HG03354 (cell line): ENCODE data around the gene COIL.
"Not testable (repeated sequence)": the region's sequence is repeated elsewhere in the genome, so short reads cannot be mapped to it uniquely, and the experiment has no call there.

Experiments
- ATAC-seq: cut with Tn5 transposase; IDR thresholded peaks from one replicate; pipeline ENCODE4 v1.9.1; 2021; ENCODE audit warnings: mild to moderate bottlenecking; ENCODE audit not compliant: unreplicated experiment, poor library complexity, severe bottlenecking

The COIL gene

DNA sequence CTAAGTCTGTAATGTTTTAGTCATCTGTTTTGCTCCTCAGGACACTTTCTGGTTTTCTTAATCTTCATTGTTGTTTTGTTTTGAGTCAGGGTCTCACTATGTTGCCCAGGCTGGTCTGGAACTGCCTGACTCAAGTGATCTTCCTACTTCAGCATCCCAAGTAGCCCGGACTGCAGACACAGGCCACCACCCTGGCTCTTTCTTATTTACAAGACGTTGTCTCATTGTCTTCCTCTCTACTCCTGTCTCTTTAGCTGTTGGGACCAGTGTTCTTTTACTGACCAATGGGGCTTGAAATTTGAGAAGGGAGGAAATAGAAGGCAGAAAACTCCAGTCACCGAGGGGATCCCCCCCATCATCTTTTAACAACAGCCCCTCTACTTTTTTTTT, 18.2 kb upstream of the COIL start:
- no peak for ATAC-seq

DNA sequence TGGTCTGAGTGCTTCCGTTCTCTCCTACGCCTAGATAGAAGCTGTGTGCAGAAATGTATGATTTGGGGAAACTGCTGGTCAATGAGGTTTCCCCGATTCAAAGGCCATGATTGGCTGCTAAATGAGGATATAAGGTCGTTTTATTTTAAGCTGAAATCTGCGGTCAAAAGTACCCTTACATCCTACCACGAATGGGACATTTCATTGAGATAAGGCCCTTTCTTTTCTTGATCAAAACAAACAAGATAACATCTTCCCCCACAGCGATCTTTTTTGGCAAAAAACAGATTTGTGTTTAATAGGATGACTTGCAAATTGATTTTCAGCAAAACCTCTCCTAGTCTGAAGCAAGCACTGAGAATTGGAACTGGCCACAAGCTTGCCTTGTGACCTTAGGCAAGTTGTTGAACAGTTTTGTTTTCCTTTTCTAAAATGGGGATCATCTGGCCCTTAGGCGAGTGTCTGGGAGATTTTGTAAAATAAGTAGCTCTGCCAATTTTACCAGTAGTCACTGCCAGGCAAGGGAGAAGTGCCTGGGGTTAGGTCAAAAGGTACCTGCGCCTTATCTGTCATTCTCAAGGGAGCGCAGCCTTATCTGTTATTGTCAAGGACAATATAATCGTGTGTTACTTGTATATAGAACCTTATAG, 17.7 kb upstream of the COIL start:
- ATAC-seq, result peak; percentile 34

DNA sequence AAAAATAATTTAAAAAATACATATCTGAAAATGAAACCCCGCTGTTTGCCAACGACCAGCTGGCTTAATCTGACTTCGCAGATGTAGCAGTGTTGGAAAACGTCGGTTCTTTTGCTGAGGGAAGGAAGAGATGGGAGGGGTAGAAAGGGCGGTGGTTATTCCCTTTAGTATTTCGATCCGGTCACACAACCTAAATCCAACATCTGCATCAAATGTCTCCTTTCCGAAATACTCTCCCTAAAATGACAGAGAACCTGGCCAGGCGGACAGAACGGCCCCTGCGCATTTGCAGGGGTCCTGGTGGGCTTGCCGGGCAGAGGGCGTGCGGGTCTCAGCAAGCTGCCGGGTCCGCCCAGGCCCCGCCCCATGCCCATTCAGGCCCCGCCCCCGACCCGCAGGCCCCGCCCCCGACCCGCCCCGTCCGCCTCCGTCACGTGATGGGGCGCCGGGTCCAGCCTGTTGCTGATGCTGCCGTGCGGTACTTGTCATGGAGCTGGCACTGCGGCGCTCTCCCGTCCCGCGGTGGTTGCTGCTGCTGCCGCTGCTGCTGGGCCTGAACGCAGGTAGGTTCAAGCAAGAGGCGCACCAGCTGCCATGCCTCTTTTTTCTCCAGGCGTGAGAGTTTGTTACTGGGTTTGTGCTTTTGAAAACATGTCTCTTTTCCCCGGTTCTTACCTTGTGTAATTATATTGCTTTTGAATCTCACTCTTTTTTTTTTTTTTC, 17.0 kb upstream of the COIL start, which contains the start of gene SCPEP1:
SCPEP1 (plus strand) TSS at position 459 of the 723 bp plus-strand sequence; CDS start at position 488, 29 bp downstream.
- peak; percentile 79 for ATAC-seq

DNA sequence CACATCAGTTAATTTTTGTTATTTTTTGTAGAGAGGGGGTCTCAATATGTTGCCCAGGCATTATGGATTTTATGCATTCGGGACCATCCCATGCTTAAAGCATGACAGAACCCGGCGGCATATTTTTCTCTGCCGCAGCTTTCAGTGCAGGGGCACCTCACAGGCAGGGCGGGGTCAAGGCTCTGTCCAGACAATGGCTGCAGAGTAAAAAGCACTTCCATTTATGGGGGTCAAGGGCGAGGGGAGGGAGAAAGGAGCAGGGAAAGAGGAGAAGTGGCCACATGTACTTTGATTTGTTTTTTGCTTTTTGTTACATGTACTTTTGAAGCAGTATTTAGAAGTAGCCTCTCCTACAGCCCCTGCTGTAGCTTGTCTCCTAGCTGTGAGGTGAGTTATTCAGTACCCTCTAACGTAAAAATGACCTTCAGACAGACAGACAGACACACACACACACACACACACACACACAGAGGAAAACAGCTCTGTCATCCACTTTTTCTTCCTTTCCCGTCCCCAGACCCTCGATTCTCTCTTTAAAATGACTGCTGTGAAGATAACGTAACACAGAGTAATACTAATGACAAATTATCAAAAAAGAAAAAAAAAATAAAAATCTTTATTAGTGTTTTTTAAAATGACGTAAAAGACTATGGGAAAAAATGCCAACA, 16.2 kb upstream of the COIL start:
- no peak for ATAC-seq

DNA sequence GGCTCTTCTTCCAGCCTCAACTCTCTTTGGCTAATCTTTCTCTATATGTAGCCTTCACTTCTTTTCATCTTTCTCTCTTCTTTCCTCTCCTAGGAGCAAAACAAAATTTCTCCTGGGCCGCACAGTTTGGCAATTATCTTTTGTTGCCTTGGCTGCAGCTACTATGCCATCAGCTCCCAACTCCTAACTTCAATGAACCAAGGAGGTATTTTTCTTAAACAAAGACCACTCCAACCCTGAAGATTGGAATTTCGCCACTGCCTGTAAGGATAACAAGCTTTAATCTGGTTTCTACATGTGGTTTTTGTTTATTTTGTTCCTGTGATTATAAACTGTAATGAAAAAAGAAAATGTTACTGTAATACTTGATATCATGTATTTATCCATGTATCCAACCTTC, 14.8 kb upstream of the COIL start:
- ATAC-seq, result no peak

DNA sequence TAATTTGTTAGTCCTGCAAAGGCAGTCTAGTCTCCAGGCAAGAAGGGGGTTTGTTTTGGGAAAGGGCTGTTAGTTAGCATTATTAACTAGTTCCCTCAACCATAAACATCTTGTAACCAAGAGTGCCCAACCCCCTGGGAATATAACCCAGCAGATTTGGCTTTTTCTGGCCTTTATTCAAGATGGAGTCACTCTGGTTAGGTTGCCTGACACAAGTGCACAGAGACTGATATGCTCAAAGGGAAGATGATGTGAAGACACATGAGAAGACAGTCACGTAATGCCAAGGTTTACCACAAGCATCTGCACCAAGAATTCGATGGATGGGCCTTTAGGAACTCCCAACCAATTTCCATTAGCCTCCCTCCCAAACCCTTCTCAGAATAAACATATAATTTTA, 13.2 kb upstream of the COIL start:
- ATAC-seq, result no peak

DNA sequence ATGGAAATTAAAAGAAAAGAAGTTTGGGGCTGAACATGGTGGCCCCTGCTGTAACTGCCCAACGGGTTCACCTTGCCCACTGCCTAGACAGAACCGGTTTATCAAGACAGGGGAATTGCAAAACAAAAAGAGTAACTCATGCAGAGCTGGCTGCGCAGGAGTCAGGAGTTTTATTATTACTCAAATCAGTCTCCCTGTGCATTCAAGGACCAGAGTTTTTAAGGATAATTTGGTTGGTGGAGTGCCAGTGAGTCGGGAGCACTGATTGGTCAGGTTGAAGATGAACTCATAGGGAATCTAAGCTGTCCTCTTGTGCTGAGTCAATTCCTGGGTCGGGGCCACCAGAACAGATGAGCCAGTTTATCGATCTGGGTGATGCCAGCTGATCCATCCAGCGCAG, 12.7 kb upstream of the COIL start:
- ATAC-seq, result no peak

DNA sequence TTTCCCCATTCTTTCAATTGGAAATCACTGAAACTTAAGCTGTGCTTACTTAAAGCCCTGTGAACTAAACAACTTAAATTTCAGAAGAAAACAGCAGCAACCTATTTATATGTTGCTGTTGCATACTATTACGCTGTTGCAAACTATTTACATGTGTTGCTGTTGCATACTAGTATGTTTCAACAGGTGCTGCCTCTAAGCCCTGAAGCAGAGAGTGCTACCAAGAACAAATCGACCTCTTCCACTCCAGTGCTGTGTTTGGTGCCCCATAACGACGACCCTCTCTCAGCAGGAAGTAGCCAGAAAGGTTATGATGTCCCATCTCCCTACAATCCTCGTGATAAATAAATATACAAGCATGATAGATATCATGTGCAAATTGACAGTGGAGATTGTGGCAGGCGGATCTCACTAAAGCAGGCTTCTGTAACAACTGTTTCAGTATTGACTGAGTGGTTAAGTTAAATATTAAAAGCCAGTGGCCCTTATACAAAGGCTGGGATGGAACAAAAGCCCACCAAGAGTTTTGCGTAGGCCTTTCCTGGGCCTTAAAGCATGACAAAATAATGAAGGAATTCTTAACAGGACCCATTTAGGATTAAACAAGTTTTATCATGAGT, 11.4 kb upstream of the COIL start:
- ATAC-seq, result no peak

DNA sequence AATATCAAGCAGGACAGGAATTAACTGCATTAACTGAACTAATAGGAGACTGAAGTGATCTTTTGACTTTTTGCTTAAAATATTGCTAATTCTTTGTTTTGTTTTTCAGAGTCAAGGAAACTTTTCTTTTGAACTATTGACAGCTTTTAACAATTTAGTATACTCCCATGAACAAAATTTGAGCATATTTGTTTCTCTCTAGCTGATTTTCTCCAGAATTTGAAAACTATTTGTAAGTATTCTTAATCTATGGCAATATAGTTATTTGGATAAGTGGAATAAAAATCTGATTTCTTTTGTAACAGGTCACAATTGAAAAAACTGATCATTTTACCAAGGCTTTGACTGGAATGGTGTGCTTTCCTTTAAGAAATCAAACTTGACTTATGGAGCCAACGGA, 10.1 kb upstream of the COIL start:
- no peak for ATAC-seq

DNA sequence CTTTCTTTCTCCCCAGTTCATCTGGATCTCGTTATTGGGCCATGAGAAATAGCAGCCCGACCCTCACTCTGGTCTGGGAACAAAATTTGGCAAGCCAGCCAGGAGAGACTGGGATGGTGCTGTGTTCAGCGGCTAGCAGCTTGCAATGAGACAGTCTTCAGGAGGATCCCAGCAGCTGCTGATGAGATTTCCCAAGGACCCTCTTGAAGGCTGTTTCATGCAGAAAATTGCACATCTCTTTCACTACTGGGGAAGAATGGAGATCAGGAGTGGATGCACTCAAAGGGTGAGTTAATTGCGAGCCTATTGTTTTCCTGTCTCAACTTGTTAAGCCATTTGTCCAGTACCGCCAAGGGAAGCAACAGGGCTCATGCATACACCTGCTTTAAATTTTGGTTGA, 5.5 kb upstream of the COIL start:
- no peak for ATAC-seq

DNA sequence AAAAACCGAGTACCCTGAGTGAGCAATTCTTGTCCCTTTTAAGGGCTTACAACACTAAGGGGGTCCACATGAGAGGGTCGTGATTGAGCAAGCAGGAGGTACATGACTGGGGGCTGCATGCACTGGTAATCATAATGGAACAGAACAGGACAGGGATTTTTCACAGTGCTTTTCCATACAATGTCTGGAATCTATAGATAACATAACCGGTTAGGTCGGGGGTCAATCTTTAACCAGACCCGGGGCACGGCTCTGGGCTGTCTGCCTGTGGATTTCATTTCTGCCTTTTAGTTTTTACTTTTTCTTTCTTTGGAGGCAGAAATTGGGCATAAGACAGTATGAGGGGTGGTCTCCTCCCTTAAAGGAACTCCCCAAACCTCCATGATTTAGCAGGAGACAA, 4.8 kb upstream of the COIL start:
- ATAC-seq, result not testable (repeated sequence)

DNA sequence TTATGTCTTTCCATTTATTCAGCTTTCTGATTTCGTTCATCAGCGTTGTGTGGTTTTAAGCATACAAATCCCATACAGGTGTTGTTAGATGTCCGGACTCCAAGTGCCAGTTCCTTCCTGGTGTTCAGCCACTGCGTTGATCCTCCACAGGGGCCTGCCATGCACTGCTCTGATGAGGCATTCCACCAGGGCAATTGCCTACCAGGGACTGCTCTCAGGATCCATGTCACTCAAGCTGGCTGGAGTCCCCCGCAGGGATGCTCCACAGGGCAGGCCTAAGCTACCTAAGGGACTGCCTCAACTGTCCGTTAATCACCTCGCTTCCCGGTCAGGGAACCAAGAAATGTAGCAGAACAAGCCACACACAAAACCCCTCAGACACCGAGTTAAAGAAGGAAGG, 4.4 kb upstream of the COIL start:
- ATAC-seq, result not testable (repeated sequence)

DNA sequence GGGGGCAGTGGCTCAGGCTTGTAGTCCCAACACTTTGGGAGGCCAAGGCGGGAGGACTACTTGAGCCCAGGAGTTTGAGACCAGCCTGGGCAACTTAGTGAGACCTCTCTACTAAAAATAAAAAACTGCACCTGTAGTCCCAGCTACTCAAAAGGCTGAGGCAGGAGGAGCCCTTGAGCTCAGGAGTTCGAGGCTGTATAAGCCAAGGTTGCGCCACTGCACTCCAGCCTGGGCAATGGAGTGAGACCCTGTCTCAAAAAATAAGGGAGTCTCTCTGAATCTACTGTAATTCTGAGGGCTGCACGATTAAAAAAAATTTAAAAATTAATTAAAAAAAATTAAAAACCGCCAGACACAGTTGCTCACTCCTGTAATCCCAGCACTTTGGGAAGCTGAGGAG, 3.9 kb downstream of the COIL start:
- no peak for ATAC-seq

DNA sequence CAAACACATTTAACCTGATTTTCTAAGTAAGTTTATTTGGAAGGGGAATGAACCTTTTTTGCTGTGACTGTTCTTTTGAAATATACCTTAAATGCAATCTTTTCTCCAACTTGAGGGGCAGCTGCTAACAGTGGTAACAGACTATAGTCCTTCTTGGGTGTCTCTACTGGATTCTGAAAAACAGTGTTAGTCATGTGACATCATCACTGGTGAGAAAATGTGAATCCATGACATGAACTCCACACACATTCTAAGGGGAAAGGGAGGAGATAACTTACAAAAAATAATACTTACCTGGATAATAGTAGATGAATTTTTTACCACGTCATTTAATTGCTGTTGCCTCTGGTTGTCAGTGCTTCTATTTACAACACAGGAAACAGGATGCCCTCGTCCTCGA, 11.3 kb downstream of the COIL start:
- no peak for ATAC-seq

DNA sequence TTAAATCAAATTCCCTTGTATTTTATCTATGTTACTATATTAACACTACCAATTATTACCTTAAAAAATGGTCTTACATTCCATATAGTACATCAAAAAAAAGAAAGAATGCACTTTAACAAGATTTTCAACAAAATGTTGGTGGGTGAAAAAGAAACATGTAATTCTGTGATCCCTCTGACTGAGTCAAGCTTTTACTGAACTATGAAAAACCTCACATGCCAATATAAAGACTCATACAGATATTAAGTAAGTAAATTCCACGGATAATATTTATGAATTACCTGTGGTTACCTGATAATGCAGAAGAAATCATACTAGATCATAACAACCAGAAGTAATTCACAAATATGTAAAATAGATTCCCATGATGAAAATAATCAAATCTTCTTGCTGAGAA, 12.4 kb downstream of the COIL start:
- no peak for ATAC-seq

DNA sequence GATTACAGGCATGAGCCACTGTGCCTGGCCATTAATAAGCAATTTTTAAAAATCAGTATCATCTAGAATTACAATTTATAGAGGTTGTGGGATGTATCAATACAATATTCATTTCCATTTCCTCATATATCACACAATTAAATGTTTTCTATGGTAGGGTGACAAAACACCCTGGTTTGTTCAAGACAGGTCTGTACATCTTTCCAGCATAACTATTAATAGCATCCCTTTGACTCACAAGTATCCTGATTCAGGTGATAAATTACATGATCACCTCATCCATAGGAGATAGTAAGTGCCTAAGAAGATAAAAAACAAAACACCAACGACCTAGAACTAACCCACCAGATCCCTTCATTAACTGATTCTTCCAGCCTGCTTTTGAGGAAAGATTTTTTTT, 13.1 kb downstream of the COIL start:
- ATAC-seq, result no peak

DNA sequence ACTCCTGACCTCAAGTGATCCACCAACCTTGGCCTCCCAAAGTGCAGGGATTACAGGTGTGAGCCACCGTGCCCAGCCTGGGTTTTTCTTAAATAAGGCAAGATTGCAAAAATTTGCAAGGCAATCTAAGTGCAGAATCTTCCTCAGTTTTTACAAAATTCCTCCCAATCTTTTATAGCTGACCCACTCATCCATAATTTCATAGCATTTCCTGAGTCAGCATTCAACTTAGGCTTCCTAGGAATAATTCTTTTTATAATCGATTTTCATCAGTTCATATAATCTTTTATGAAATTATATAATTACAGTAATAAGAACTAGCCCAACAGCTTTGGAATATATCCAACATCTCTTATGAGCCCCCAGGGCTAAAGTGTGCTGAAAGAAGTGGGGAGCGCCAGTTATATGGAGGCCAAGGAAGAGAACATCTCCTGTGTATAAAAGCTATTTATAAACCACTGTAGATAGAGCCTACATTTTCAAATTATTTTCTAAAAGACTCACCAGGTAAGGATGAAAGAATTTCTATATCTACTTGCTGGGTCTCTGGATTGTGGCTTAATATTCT, 14.8 kb downstream of the COIL start:
- no peak for ATAC-seq

DNA sequence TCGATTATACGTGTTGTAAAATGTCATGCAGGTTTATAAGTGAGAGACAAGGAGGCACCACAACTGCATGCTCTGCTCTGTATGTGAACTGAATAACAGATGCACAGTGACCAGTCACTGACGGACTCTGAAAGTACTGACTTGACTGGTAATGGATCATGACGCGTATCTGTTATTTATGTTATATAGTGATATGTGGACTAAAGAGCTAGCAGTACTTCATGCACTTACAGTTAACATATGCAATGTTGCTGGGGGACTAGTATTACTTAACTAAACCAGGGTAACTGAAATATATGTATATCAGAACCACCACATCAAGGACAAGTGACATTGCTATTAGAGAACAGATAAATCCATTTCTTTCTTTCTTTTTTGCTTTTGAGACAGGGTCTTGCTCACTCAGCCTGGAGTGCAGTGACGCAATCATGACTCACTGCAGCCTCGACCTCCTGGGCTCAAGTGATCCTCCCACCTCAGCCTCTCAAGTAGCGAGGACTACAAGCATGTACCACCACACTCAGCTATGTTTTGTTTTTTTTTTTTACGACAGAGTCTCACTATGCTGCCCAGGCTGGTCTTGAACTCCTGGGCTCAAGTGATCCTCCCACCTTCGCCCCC, 17.2 kb downstream of the COIL start:
- ATAC-seq, result no peak

DNA sequence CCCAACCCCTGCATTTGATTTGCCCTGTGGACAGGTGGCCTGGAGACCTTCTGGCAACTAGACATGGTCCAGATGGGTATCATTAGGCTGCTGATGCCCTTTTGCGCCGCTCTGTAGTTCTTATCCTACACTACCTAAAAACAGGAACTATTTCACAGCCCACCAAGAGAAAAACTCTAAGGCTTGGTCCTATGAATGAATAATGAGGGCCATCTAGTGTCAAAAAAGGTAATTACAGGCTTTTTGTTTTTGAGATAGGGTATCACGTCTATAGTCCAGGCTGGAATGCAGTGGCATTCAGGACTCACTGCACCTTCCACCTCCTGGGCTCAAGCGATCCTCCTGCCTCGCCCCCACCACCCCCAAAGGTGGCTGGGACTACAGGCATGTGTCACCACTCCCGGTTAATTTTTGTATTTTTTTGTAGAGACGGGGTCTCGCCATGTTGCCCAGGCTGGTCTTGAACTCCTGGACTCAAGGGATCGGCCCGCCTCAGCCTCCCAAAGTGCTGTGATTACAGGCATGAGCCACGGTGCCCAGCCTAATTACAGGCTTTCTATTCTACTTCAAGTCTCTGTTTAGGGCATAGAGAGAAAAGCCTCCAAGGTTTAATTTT, 20.9 kb downstream of the COIL start:
- ATAC-seq, result peak; percentile 60
